Activated naive CD4-positive, alpha-beta T cell treated with anti-CD3 and anti-CD28 coated beads, Interleukin-2, amount 50 U/mL, for 72 hours (primary cell): ENCODE data around the gene ZFC3H1. TPM values are rescaled to one million over a fixed set of nuclear protein-coding genes. Genes with fewer than 3 reads are reported as not detected.

ENCODE experiments used
- ATAC-seq, 2 donors: fragments of 150-1000 bp; cut with Tn5 transposase; 2 replicates each; pipeline ENCODE4 v1.10.0; 2021; ENCODE audit warnings: mild to moderate bottlenecking in 2 of 2, moderate library complexity in 2 of 2
- DNase-seq, 2 donors: peaks; one replicate each; pipeline ENCODE4 v3.0.0; 2021 to 2022; ENCODE audit warnings: low spot score in 2 of 2
- H3K27ac Mint-ChIP-seq, 2 donors: one replicate each; pipeline ENCODE4 v1.8.0; 2022; ENCODE audit warnings: mild to moderate bottlenecking in 2 of 2, mixed read lengths in 2 of 2
- H3K36me3 Mint-ChIP-seq, 2 donors: one replicate each; pipeline ENCODE4 v1.8.0; 2022; ENCODE audit warnings: mixed read lengths in 2 of 2
- H3K9me3 Mint-ChIP-seq, 2 donors: one replicate each; pipeline ENCODE4 v1.8.0; 2022; ENCODE audit warnings: mixed read lengths in 2 of 2
- total RNA-seq, 2 donors: library from RNA; stranded (reverse); gene quantifications; one replicate each; pipeline ENCODE4 v1.2.3, GENCODE V29; 2022

Gene ZFC3H1
- total RNA-seq, 2 donors from 2014 or later = 71.3 to 88.8 TPM

- DNase-seq = no peak
- H3K36me3 Mint-ChIP-seq = peaks cover 22 to 31% of the 10 kb centered on the region in 2 donors
- ATAC-seq = peak in 1 of 2 donors; percentile 26
- H3K27ac Mint-ChIP-seq = no peak overlapping the region
- H3K9me3 Mint-ChIP-seq = no peaks in the 10 kb centered on the region
Measured at GRCh38 chr12:71654200-71654599, 9.4 kb downstream of the ZFC3H1 start.

- Mint-ChIP-seq H3K9me3 (no peaks in the 10 kb centered on the region), H3K27ac (no peak overlapping the region), H3K36me3 (peaks cover 15 to 23% of the 10 kb centered on the region in 2 donors)
- ATAC-seq (no peak), DNase-seq (no peak)
Measured at GRCh38 chr12:71653137-71653536, 10.5 kb downstream of the ZFC3H1 start.

- Mint-ChIP-seq H3K36me3 (peaks cover 15 to 19% of the 10 kb centered on the region in 2 donors), H3K9me3 (no peaks in the 10 kb centered on the region), H3K27ac (no peak overlapping the region)
- no peak for DNase-seq
- ATAC-seq = no peak
Measured at GRCh38 chr12:71652656-71653055, 11.0 kb downstream of the ZFC3H1 start.

DNA sequence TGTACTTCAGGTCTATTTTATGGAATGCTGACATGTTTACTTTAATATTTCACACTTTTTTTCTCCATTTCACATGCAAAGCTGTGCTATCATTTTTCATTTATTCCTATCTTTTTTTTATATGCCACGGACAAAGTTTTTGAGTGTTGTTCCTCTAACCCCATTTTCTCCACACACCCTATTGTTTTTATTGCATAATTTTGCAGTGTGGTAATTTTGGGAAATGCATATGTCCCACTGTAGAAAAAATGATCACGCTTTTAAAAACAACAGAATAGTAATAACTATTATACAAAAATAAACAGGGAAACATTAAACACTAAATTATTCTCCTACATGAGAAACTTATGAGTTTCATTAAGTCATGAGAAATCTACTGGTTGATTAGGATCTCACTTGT, 14.2 kb downstream of the ZFC3H1 start:
- ATAC-seq (no peak), DNase-seq (no peak)
- no peak overlapping the region for H3K27ac Mint-ChIP-seq
- no peaks in the 10 kb centered on the region for H3K9me3 Mint-ChIP-seq
- H3K36me3 Mint-ChIP-seq = peaks cover 3 to 25% of the 10 kb centered on the region in 2 donors

GRCh38 chr12:71648537-71648936, 15.1 kb downstream of the ZFC3H1 start:
- Mint-ChIP-seq H3K27ac (no peak overlapping the region), H3K36me3 (peaks cover 3 to 34% of the 10 kb centered on the region in 2 donors), H3K9me3 (no peaks in the 10 kb centered on the region)
- DNase-seq (no peak), ATAC-seq (no peak)

GRCh38 chr12:71646512-71646911, 17.1 kb downstream of the ZFC3H1 start:
- peaks cover 5 to 45% of the 10 kb centered on the region in 2 donors for H3K36me3 Mint-ChIP-seq
- H3K27ac Mint-ChIP-seq = no peak overlapping the region
- ATAC-seq = no peak
- DNase-seq = no peak
- no peaks in the 10 kb centered on the region for H3K9me3 Mint-ChIP-seq

GRCh38 chr12:71645268-71645667, 18.4 kb downstream of the ZFC3H1 start:
- Mint-ChIP-seq H3K27ac (peak overlapping the region in 1 of 2 donors; percentile 27), H3K9me3 (no peaks in the 10 kb centered on the region), H3K36me3 (peaks cover 5 to 49% of the 10 kb centered on the region in 2 donors)
- no peak for ATAC-seq
- DNase-seq = no peak

DNA sequence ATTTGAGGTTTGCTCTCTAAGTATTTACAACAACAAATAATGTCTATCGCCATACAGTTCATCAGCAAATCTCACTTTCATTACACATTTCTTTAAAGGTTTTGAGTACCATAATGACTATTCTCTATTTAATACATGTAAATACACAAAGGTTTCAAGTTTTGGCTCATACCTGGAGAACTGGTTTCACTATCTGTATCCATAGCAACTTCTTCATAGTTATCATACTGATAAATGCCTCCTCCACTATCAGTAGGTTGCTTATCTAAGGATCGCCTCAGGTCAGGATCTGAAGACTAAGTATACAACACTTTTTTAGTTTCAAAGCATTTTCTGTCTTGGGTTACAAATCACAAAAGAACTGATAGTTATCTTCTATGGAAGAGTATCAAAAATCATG, 21.4 kb downstream of the ZFC3H1 start:
- ATAC-seq = peak; percentile 62 to 91
- peaks cover 5 to 41% of the 10 kb centered on the region in 2 donors for H3K36me3 Mint-ChIP-seq
- peak overlapping the region; percentile 51 to 88 for H3K27ac Mint-ChIP-seq
- H3K9me3 Mint-ChIP-seq = no peaks in the 10 kb centered on the region
- DNase-seq = no peak

DNA sequence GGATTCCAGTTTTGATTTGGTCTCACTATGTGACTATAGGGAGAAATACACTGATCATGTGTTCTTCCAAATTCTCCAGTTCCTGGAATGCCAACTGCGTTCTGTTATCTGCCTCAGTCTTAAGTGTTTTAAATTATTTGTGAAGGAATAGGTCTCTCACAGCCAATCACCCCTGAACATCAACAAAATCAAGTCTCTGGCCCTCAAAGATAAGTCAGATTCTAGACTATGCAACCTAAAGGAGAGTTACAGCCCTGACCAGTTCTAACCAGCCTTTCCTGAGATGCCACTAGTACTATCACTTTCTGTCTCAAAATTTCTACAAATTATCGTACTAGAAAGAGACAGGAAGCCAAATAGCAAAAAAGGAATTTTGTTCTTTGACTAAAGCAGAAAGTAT, 22.3 kb downstream of the ZFC3H1 start:
- Mint-ChIP-seq H3K9me3 (no peaks in the 10 kb centered on the region), H3K27ac (peak overlapping the region; percentile 51 to 88), H3K36me3 (peaks cover 5 to 41% of the 10 kb centered on the region in 2 donors)
- DNase-seq = no peak
- ATAC-seq = no peak

DNA sequence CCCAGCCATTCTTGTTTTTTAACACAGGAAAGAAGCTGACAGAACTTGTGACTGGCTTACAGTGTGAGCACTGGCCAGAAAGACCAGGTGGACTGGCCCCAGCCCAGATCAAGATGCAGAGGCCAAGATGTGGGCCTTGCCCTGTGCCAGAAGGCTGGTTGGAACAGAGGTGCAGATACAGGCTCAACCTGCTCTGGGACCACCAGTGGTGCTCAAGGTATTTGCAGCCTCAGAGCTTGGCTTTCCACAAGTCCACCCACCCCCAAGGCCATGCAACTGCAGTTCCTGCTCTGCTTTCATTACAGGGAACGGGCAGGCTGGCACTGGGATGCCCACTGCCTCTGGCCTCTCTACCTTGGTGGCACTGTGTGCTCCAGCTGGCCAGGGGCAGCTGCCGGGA, 23.3 kb downstream of the ZFC3H1 start:
- ATAC-seq = peak in 1 of 2 donors; percentile 38
- Mint-ChIP-seq H3K36me3 (peaks cover 5 to 37% of the 10 kb centered on the region in 2 donors), H3K9me3 (no peaks in the 10 kb centered on the region), H3K27ac (peak overlapping the region in 1 of 2 donors; percentile 44)
- no peak for DNase-seq

- ATAC-seq = peak; percentile 51 to 53
- Mint-ChIP-seq H3K27ac (peak overlapping the region in 1 of 2 donors; percentile 44), H3K9me3 (no peaks in the 10 kb centered on the region), H3K36me3 (peaks cover 5 to 37% of the 10 kb centered on the region in 2 donors)
- no peak for DNase-seq
Measured at GRCh38 chr12:71639341-71639760, 24.3 kb downstream of the ZFC3H1 start.

DNA sequence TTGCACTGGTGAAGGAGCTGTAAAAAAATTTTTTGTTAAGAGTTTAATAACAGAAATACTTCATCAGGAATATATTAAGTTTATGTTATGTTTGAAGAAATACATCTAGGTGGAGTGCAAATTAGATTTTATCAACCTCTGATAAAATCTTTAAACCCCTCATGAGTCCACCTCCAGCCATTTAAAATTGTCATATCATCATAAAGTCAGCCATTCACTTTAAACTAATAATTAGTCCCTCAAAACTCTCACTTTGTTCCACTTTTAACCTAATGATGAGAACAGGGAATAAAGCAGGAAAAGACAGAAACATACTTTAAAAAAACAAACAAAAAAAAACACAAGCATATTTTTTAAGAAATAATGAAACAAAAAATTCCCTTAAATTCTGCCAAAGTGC, 25.1 kb downstream of the ZFC3H1 start:
- Mint-ChIP-seq H3K36me3 (peaks cover 2 to 30% of the 10 kb centered on the region in 2 donors), H3K27ac (no peak overlapping the region), H3K9me3 (no peaks in the 10 kb centered on the region)
- DNase-seq (no peak), ATAC-seq (no peak)

DNA sequence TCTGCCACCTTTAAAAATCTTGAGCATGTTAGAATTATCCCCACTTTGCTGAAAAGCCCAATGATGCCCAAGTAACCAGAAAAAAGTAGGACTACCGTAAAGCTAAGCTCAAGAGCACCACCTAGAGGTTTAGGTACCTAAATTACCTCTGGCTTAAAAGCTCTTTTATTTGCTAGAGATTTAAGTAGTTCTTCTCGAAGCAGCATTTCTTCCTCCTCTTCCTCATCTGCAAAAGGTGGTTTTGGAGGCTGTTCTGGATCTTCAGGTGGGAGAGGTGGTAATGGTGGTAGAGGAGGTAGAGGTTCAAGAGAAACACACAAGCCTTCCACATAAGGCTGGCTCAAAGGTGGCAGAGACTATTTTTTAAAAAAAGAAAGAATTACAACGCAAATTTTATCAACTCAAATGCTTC, 26.9 kb downstream of the ZFC3H1 start:
- ATAC-seq (peak in 1 of 2 donors; percentile 26), DNase-seq (peak in 1 of 2 donors; percentile 16)
- peaks cover 5 to 27% of the 10 kb centered on the region in 2 donors for H3K36me3 Mint-ChIP-seq
- peak overlapping the region in 1 of 2 donors; percentile 12 for H3K27ac Mint-ChIP-seq
- H3K9me3 Mint-ChIP-seq = no peaks in the 10 kb centered on the region

DNA sequence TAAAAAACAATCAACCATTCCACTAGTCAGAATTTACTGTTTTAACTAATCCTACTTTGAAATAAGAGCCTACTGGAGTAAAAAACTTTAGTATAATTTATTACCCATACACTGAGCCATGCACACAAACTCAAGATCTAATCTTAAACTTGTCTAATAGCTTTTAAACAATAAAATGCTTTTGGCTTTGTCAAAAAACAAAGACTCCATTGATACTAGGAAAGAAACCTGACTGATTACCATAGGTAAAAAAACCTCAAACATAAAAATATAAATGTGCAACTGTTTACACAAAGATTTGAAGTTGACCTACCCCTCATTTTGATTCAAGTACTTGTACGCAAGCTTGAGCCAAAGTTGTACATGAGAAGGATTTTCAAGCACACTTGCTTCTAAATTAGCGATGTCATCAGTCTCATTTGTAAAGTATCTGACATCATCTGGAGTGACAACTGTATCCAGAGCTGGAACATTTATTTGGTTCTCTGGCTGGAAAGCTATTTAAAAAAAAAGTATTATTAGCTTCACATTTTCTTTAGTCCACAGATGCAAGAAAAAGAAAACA, 36.1 kb downstream of the ZFC3H1 start:
- Mint-ChIP-seq H3K36me3 (peaks cover 17 to 37% of the 10 kb centered on the region in 2 donors), H3K27ac (no peak overlapping the region), H3K9me3 (no peaks in the 10 kb centered on the region)
- ATAC-seq (no peak), DNase-seq (no peak)

GRCh38 chr12:71626768-71627167, 36.9 kb downstream of the ZFC3H1 start:
- no peaks in the 10 kb centered on the region for H3K9me3 Mint-ChIP-seq
- peaks cover 18 to 36% of the 10 kb centered on the region in 2 donors for H3K36me3 Mint-ChIP-seq
- DNase-seq = no peak
- ATAC-seq = no peak
- H3K27ac Mint-ChIP-seq = peak overlapping the region in 1 of 2 donors; percentile 50

DNA sequence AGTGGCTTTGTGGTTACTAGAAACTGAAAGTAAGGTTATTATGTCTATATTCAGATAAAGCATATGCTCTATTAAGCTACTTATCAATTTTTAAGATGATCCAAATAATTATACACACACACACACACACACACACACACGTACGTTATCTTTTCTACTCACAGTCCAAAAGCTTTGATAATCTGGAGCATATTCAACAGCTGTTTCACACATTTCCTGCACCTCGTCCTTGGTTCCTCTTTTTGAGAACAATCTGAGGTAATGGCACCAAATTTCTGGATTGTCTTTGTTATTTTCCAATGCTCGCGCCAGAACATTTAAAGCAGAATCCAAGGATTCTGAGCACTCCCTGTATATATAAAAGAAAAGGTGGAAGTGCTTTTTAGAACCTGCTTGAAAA, 37.5 kb downstream of the ZFC3H1 start:
- H3K27ac Mint-ChIP-seq = peak overlapping the region in 1 of 2 donors; percentile 48
- no peaks in the 10 kb centered on the region for H3K9me3 Mint-ChIP-seq
- ATAC-seq (no peak), DNase-seq (no peak)
- peaks cover 19 to 43% of the 10 kb centered on the region in 2 donors for H3K36me3 Mint-ChIP-seq

- Mint-ChIP-seq H3K27ac (peak overlapping the region in 1 of 2 donors; percentile 65), H3K36me3 (peaks cover 19 to 48% of the 10 kb centered on the region in 2 donors), H3K9me3 (no peaks in the 10 kb centered on the region)
Measured at GRCh38 chr12:71625476-71625875, 38.2 kb downstream of the ZFC3H1 start.

DNA sequence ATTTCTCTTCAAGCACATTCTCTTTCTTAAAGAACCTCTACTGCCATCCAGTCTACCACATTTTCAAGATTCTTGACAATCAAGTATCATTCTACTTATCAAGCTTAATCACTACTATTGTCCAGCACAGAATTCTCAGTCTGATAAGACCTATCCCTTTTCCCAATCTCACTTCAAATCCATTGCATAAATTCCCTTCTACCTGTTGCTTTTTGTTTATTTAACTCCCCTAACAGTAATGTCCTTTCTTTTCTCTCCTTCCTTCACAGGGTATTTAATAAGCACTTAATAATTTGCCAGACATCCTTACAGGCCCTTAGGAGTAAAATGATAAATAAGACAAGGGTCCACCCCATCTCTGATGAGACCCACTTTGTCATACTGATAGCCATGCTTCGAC, 41.7 kb downstream of the ZFC3H1 start:
- no peak for DNase-seq
- H3K36me3 Mint-ChIP-seq = peaks cover 23 to 54% of the 10 kb centered on the region in 2 donors
- H3K9me3 Mint-ChIP-seq = no peaks in the 10 kb centered on the region
- ATAC-seq = no peak
- H3K27ac Mint-ChIP-seq = peak overlapping the region; percentile 26 to 60

More at GRCh38 chr12:71625476-71625875, 38.2 kb downstream of the ZFC3H1 start:
- DNase-seq (no peak), ATAC-seq (no peak)
